Kidney tubule cell (primary cell): Measurements from ENCODE around the gene TOP3A.
A peak's percentile ranks its signal among the peaks of the same experiment; 100 is the strongest.
"Not testable (repeated sequence)": the region's sequence is repeated elsewhere in the genome, so short reads cannot be mapped to it uniquely, and the experiment has no call there.

Experiments used
- DNase-seq: peaks from one replicate; pipeline ENCODE4 v3.0.0-alpha.2; 2018; ENCODE audit warnings: low spot score

TOP3A gene

GRCh38 chr17:18324140-18325050 is 9.6 kb upstream of the TOP3A start:
- DNase-seq = no peak

GRCh38 chr17:18323507-18324139 is 8.8 kb upstream of the TOP3A start:
- no peak for DNase-seq

- peak; percentile 57 for DNase-seq
These were observed 8.2 kb upstream of the TOP3A start for GRCh38 chr17:18323007-18323406.

GRCh38 chr17:18322522-18322921 is 7.7 kb upstream of the TOP3A start:
- no peak for DNase-seq

GRCh38 chr17:18321309-18321708 is 6.5 kb upstream of the TOP3A start:
- DNase-seq = no peak

- no peak for DNase-seq
These were observed 5.5 kb upstream of the TOP3A start for GRCh38 chr17:18320301-18320700.

- peak; percentile 66 for DNase-seq
These were observed 4.9 kb upstream of the TOP3A start for GRCh38 chr17:18319604-18320256.

- DNase-seq = no peak
These were observed 4.1 kb upstream of the TOP3A start for GRCh38 chr17:18318771-18319450.

- no peak for DNase-seq
These were observed 3.3 kb upstream of the TOP3A start for GRCh38 chr17:18318117-18318516.

- no peak for DNase-seq
These were observed 1.2 kb upstream of the TOP3A start for GRCh38 chr17:18315961-18316360.

GRCh38 chr17:18315562-18315922 is 748 bp upstream of the TOP3A start:
- no peak for DNase-seq

GRCh38 chr17:18314059-18314730 is 599 bp downstream of the TOP3A start:
- DNase-seq = peak; percentile 22

- no peak for DNase-seq
These were observed 5.6 kb downstream of the TOP3A start for GRCh38 chr17:18309202-18309601.

GRCh38 chr17:18303206-18303605 is 11.6 kb downstream of the TOP3A start:
- DNase-seq = not testable (repeated sequence)

GRCh38 chr17:18300725-18301480 is 13.9 kb downstream of the TOP3A start:
- no peak for DNase-seq

- DNase-seq = not testable (repeated sequence)
These were observed 16.7 kb downstream of the TOP3A start for GRCh38 chr17:18298061-18298460.

- no peak for DNase-seq
These were observed 22.9 kb downstream of the TOP3A start for GRCh38 chr17:18291718-18292540.

- no peak for DNase-seq
These were observed 29.5 kb downstream of the TOP3A start for GRCh38 chr17:18285296-18285695.

- no peak for DNase-seq
These were observed 33.0 kb downstream of the TOP3A start for GRCh38 chr17:18281788-18282187.

GRCh38 chr17:18280766-18281371 is 33.9 kb downstream of the TOP3A start:
- no peak for DNase-seq
